Ishikawa (cell line): ENCODE data around the gene EOLA1.
"Not testable (repeated sequence)": the region's sequence is repeated elsewhere in the genome, so short reads cannot be mapped to it uniquely, and the experiment has no call there.

Experiments used
- CEBPB ChIP-seq: IDR thresholded peaks from 2 replicates; pipeline ENCODE4 v1.6.1; 2012
- CREB1 ChIP-seq: IDR thresholded peaks from 2 replicates; pipeline ENCODE4 v1.6.1; 2012; ENCODE audit warnings: low read depth
- EGR1 ChIP-seq: IDR thresholded peaks from 2 replicates; pipeline ENCODE4 v1.6.1; 2012
- EP300 ChIP-seq: IDR thresholded peaks from 2 replicates; pipeline ENCODE4 v1.6.1; 2012; ENCODE audit warnings: borderline replicate concordance
- FOXM1 ChIP-seq: IDR thresholded peaks from 2 replicates; pipeline ENCODE4 v1.6.1; 2012; ENCODE audit warnings: low read depth, borderline replicate concordance
- MAX ChIP-seq: IDR thresholded peaks from 2 replicates; pipeline ENCODE4 v1.6.1; 2012
- NFIC ChIP-seq: IDR thresholded peaks from 2 replicates; pipeline ENCODE4 v1.6.1; 2012
- RAD21 ChIP-seq: IDR thresholded peaks from 2 replicates; pipeline ENCODE4 v1.6.1; 2012; ENCODE audit warnings: low read depth
- REST ChIP-seq: IDR thresholded peaks from 2 replicates; pipeline ENCODE4 v1.6.1; 2012; ENCODE audit warnings: low read depth, mild to moderate bottlenecking
- TAF1 ChIP-seq: IDR thresholded peaks from 2 replicates; pipeline ENCODE4 v1.6.1; 2012; ENCODE audit warnings: low read depth, mild to moderate bottlenecking
- TCF12 ChIP-seq: IDR thresholded peaks from 2 replicates; pipeline ENCODE4 v1.6.1; 2012; ENCODE audit warnings: low read depth
- TEAD4 ChIP-seq: IDR thresholded peaks from 2 replicates; pipeline ENCODE4 v1.6.1; 2012
- USF1 ChIP-seq: IDR thresholded peaks from 2 replicates; pipeline ENCODE4 v1.6.1; 2012
- YY1 ChIP-seq: IDR thresholded peaks from 2 replicates; pipeline ENCODE4 v1.6.1; 2012; ENCODE audit warnings: low read depth
- ZBTB7A ChIP-seq: IDR thresholded peaks from 2 replicates; pipeline ENCODE4 v1.6.1; 2012; ENCODE audit warnings: low read depth

EOLA1 gene

GRCh38 chrX:149570668-149571067 lies 29.9 kb downstream of the EOLA1 start:
- TF ChIP-seq EP300 = no peak
- TF ChIP-seq REST = no peak
- no peak for TF ChIP-seq ZBTB7A
- no peak for TF ChIP-seq EGR1
- TF ChIP-seq CEBPB = no peak
- no peak for TF ChIP-seq TAF1
- TF ChIP-seq YY1 = no peak
- TF ChIP-seq TCF12 = no peak

GRCh38 chrX:149571770-149572169 lies 31.0 kb downstream of the EOLA1 start:
- TF ChIP-seq RAD21 (no peak), CEBPB (no peak), YY1 (no peak), MAX (no peak), NFIC (no peak), REST (no peak)

GRCh38 chrX:149572743-149573142 lies 31.9 kb downstream of the EOLA1 start:
- TF ChIP-seq EGR1 = no peak
- TF ChIP-seq NFIC = no peak
- TF ChIP-seq CREB1 = no peak
- TF ChIP-seq TAF1 = no peak
- no peak for TF ChIP-seq USF1
- no peak for TF ChIP-seq MAX
- TF ChIP-seq RAD21 = no peak
- no peak for TF ChIP-seq TCF12
- no peak for TF ChIP-seq FOXM1
- TF ChIP-seq TEAD4 = no peak
- TF ChIP-seq ZBTB7A = no peak
- TF ChIP-seq EP300 = no peak
- no peak for TF ChIP-seq CEBPB
- TF ChIP-seq YY1 = no peak

- not testable (repeated sequence) for TF ChIP-seq REST, FOXM1, NFIC
These were observed 46.5 kb downstream of the EOLA1 start, which contains the start of gene MAGEA9B for GRCh38 chrX:149587359-149587758. TSS of gene MAGEA9B (minus strand) at chrX:149587459. CDS start at chrX:149583179, 4,280 bp downstream.

- TF ChIP-seq TEAD4, EGR1, CEBPB: not testable (repeated sequence)
These were observed 54.4 kb downstream of the EOLA1 start, which contains the start of gene HSFX2 for GRCh38 chrX:149595214-149595613. TSS of gene HSFX2 (minus strand) at chrX:149595314. CDS start at chrX:149594700, 614 bp downstream.
